H1 (cell line): ENCODE measurements around the gene ESRRB. TPM values are rescaled to one million over a fixed set of nuclear protein-coding genes. Genes with fewer than 3 reads are reported as not detected.
A peak's percentile ranks its signal among the peaks of the same experiment; 100 is the strongest.

ENCODE experiments used
- CTCF ChIA-PET: fragments of 300-600 bp; sonication (Branson Sonifier 250); formaldehyde crosslinking; loops from one replicate; lab custom pipeline; 2021; ENCODE audit not compliant: partially characterized antibody; lab: Charles Lee
- POLR2A ChIA-PET: fragments of 300-600 bp; sonication (Branson Sonifier 250); formaldehyde crosslinking; loops from one replicate; lab custom pipeline; 2021; ENCODE audit warnings: inconsistent platforms; ENCODE audit not compliant: partially characterized antibody; lab: Charles Lee
- DNase-seq, 2 experiments: peaks; one replicate each; pipeline versions ENCODE4 v3.0.0 to v3.0.0-alpha.2; 2010 to 2022; ENCODE audit warnings: low spot score in 2 of 2, low read depth in 1 of 2, mixed read lengths in 1 of 2
- FAIRE-seq: peaks from 2 replicates; lab custom pipeline; 2011; peaks lifted over from hg19 to GRCh38; lab: Jason Lieb, UNC
- H2AFZ ChIP-seq: 2 replicates; pipeline ENCODE4 v1.8.1; 2012; ENCODE audit warnings: low read length, inconsistent platforms
- H2AK5ac ChIP-seq: 2 replicates; pipeline ENCODE4 v1.6.1; 2013; ENCODE audit warnings: low read depth, low read length
- H2BK120ac ChIP-seq: replicated peaks from 2 replicates; pipeline ENCODE3; 2013; ENCODE audit warnings: low read depth, low read length, inconsistent platforms
- H2BK12ac ChIP-seq: 2 replicates; pipeline ENCODE4 v1.6.1; 2013; ENCODE audit warnings: low read depth, low read length
- H2BK15ac ChIP-seq: 2 replicates; pipeline ENCODE4 v1.6.1; 2013; ENCODE audit warnings: low read length
- H2BK20ac ChIP-seq: 2 replicates; pipeline ENCODE4 v1.6.1; 2013; ENCODE audit warnings: low read length
- H2BK5ac ChIP-seq: 2 replicates; pipeline ENCODE4 v1.6.1; 2013; ENCODE audit warnings: low read depth, low read length
- H3K14ac ChIP-seq: 2 replicates; pipeline ENCODE4 v1.6.1; 2013; ENCODE audit warnings: inconsistent platforms; ENCODE audit not compliant: insufficient read length
- H3K18ac ChIP-seq: 2 replicates; pipeline ENCODE4 v1.6.1; 2013; ENCODE audit warnings: low read length; ENCODE audit errors: extremely low read depth
- H3K23ac ChIP-seq: 2 replicates; pipeline ENCODE4 v1.6.1; 2013; ENCODE audit warnings: inconsistent platforms; ENCODE audit not compliant: insufficient read length
- H3K23me2 ChIP-seq: 2 replicates; pipeline ENCODE4 v1.6.1; 2013; ENCODE audit warnings: low read depth, low read length
- H3K27ac ChIP-seq: 2 replicates; pipeline ENCODE4 v1.6.1; 2011; ENCODE audit warnings: low read depth, low read length, inconsistent platforms
- H3K27me3 ChIP-seq, 4 experiments: replicated peaks in 1 of 4; 1 replicate in 1 of 4; 2 replicates in 3 of 4; pipeline versions ENCODE4 v1.6.1 to v1.8.1; 2011 to 2013; ENCODE audit warnings: low read length in 3 of 4, mild to moderate bottlenecking in 3 of 4, inconsistent platforms in 2 of 4, mixed read lengths in 2 of 4, moderate library complexity in 1 of 4; ENCODE audit not compliant: control insufficient read depth in 3 of 4, insufficient read depth in 3 of 4; ENCODE audit errors: extremely low read depth in 1 of 4
- H3K36me3 ChIP-seq, 4 experiments: 2 replicates each; pipeline versions ENCODE4 v1.6.1 to v1.8.1; 2011 to 2013; ENCODE audit warnings: mild to moderate bottlenecking in 4 of 4, low read length in 3 of 4, moderate library complexity in 2 of 4, control low read depth in 1 of 4, inconsistent platforms in 1 of 4; ENCODE audit not compliant: insufficient read depth in 4 of 4, control insufficient read depth in 2 of 4
- H3K4ac ChIP-seq: replicated peaks from 2 replicates; pipeline ENCODE3; 2013; ENCODE audit warnings: low read length, low read depth, mixed read lengths, inconsistent platforms; ENCODE audit not compliant: insufficient read length
- H3K4me1 ChIP-seq, 4 experiments: replicated peaks in 1 of 4; 1 replicate in 1 of 4; 2 replicates in 3 of 4; pipeline versions ENCODE4 v1.6.1 to v1.8.1; 2011 to 2013; ENCODE audit warnings: low read length in 3 of 4, inconsistent platforms in 2 of 4, mixed read lengths in 1 of 4; ENCODE audit not compliant: insufficient read depth in 4 of 4, control insufficient read depth in 3 of 4
- H3K4me2 ChIP-seq, 2 experiments: 2 replicates each; pipeline versions ENCODE4 v1.6.1 to v1.8.1; 2011 to 2013; ENCODE audit warnings: low read depth in 2 of 2, low read length in 2 of 2, control low read depth in 1 of 2, inconsistent platforms in 1 of 2, mild to moderate bottlenecking in 1 of 2; ENCODE audit not compliant: insufficient read depth in 1 of 2
- H3K4me3 ChIP-seq, 4 experiments: fragments of 200-600, 300-600 bp in 1 of 4; sonication (generic), shearing (Covaris generic), sonication (Bioruptor Twin) in 1 of 4; 2 replicates each; pipeline versions ENCODE4 v1.5.1 to v1.8.1; 2011 to 2016; ENCODE audit warnings: low read length in 4 of 4, low read depth in 3 of 4, control low read depth in 2 of 4, inconsistent platforms in 2 of 4, mild to moderate bottlenecking in 2 of 4, mixed read lengths in 1 of 4, moderate library complexity in 1 of 4; ENCODE audit not compliant: insufficient read depth in 2 of 4; ENCODE audit errors: extremely low read depth in 1 of 4
- H3K56ac ChIP-seq: replicated peaks from 2 replicates; pipeline ENCODE3; 2013; ENCODE audit warnings: low read depth, mild to moderate bottlenecking, mixed read lengths, low read length, inconsistent platforms; ENCODE audit not compliant: insufficient read length
- H3K79me1 ChIP-seq: 2 replicates; pipeline ENCODE4 v1.6.1; 2013; ENCODE audit warnings: low read depth, low read length, control low read depth
- H3K79me2 ChIP-seq, 2 experiments: 2 replicates each; pipeline versions ENCODE4 v1.6.1 to v1.8.1; 2012 to 2013; ENCODE audit warnings: low read length in 2 of 2, mild to moderate bottlenecking in 2 of 2, inconsistent platforms in 1 of 2; ENCODE audit not compliant: insufficient read depth in 2 of 2, control insufficient read depth in 1 of 2
- H3K9ac ChIP-seq, 4 experiments: replicated peaks in 1 of 4; 1 replicate in 1 of 4; 2 replicates in 3 of 4; pipeline versions ENCODE4 v1.6.1 to v1.8.1; 2011 to 2013; ENCODE audit warnings: low read depth in 3 of 4, low read length in 3 of 4, control low read depth in 2 of 4, mild to moderate bottlenecking in 2 of 4, moderate library complexity in 2 of 4, inconsistent platforms in 1 of 4; ENCODE audit errors: extremely low read depth in 1 of 4
- H3K9me3 ChIP-seq, 2 experiments: 2 replicates each; pipeline versions ENCODE4 v1.6.1 to v1.8.1; 2012 to 2013; ENCODE audit warnings: mild to moderate bottlenecking in 2 of 2, moderate library complexity in 2 of 2, control low read depth in 1 of 2, inconsistent platforms in 1 of 2, low read depth in 1 of 2, low read length in 1 of 2, mixed read lengths in 1 of 2; ENCODE audit not compliant: insufficient read depth in 2 of 2
- H4K20me1 ChIP-seq, 2 experiments: replicated peaks in 1 of 2; 2 replicates each; pipeline versions ENCODE3 to v1.8.1; 2011 to 2013; ENCODE audit warnings: inconsistent platforms in 2 of 2, low read length in 2 of 2, mild to moderate bottlenecking in 1 of 2; ENCODE audit not compliant: insufficient read depth in 2 of 2, control insufficient read depth in 1 of 2
- H4K5ac ChIP-seq: 2 replicates; pipeline ENCODE4 v1.6.1; 2013; ENCODE audit warnings: low read length, low read depth, mixed read lengths, inconsistent platforms; ENCODE audit not compliant: insufficient read length
- H4K8ac ChIP-seq: 2 replicates; pipeline ENCODE4 v1.8.0; 2013; ENCODE audit warnings: mild to moderate bottlenecking, moderate library complexity, low read length, inconsistent platforms; ENCODE audit not compliant: insufficient read depth; ENCODE audit errors: extremely low read depth
- H4K91ac ChIP-seq: replicated peaks from 2 replicates; pipeline ENCODE3; 2013; ENCODE audit warnings: low read length, mixed read lengths, inconsistent platforms; ENCODE audit not compliant: insufficient read length
- CBX5 ChIP-seq: fragments of 300-800, 300-1000 bp; sonication (generic); IDR thresholded peaks from 2 replicates; pipeline ENCODE4 v1.7.1; 2016; ENCODE audit warnings: antibody characterized with exemption, low read length, low read depth
- CEBPB ChIP-seq: IDR thresholded peaks from 2 replicates; pipeline ENCODE4 v1.6.1; 2012; ENCODE audit warnings: low read depth, low read length
- CTBP2 ChIP-seq: IDR thresholded peaks from 2 replicates; pipeline ENCODE4 v1.7.0; 2011; ENCODE audit warnings: borderline replicate concordance, mild to moderate bottlenecking, moderate library complexity, mixed read lengths, low read length; ENCODE audit not compliant: insufficient read depth, insufficient read length
- EZH2 ChIP-seq: fragments of 200-600 bp; sonication (generic); IDR thresholded peaks from 2 replicates; pipeline ENCODE4 v1.7.1; 2012; ENCODE audit warnings: low read depth, mild to moderate bottlenecking, moderate library complexity, low read length, inconsistent platforms; ENCODE audit not compliant: severe bottlenecking
- GTF2F1 ChIP-seq: IDR thresholded peaks from 2 replicates; pipeline ENCODE4 v1.6.1; 2012; ENCODE audit warnings: low read depth, low read length, improper control_type of control experiment, borderline replicate concordance
- KDM1A ChIP-seq: fragments of 200-600, 300-600 bp; sonication (generic); IDR thresholded peaks from 2 replicates; pipeline ENCODE4 v1.7.1; 2016; ENCODE audit warnings: mild to moderate bottlenecking, low read length, borderline replicate concordance
- NRF1 ChIP-seq: IDR thresholded peaks from 2 replicates; pipeline ENCODE4 v1.6.1; 2011; ENCODE audit warnings: mild to moderate bottlenecking, low read depth, low read length, improper control_type of control experiment
- SP4 ChIP-seq: IDR thresholded peaks from 2 replicates; pipeline ENCODE4 v1.6.1; 2012; ENCODE audit warnings: low read length, inconsistent platforms
- WGBS, 2 experiments: shearing (Covaris generic) in 1 of 2; methylation state at CpG; one replicate each; pipeline versions ENCODE4 v1.1.6 to v1.1.7; 2013 to 2015; ENCODE audit warnings: low lambda C conversion rate in 2 of 2, mixed read lengths in 2 of 2, inconsistent platforms in 1 of 2, low coverage in 1 of 2, missing lambda C conversion rate in 1 of 2; ENCODE audit not compliant: insufficient replicate concordance in 2 of 2, insufficient coverage in 1 of 2, insufficient read length in 1 of 2; ENCODE audit errors: extremely low coverage in 1 of 2, missing lambda C conversion rate in 1 of 2; 5-methylcytosine and 5-hydroxymethylcytosine counted together
- polyA plus RNA-seq, 7 experiments: library from polyadenylated mRNA; depleted of rRNA in 3 of 7; stranded (reverse) in 5 of 7; unstranded in 2 of 7; fragments of >200 nt in 5 of 7; fragments of 200-250 nt in 2 of 7; gene quantifications; 1 replicate in 5 of 7; 2 replicates in 1 of 7; 4 replicates in 1 of 7; pipeline versions ENCODE4 v1.2.1 to v1.2.3, GENCODE V29; 2011 to 2013; ENCODE audit warnings: missing spikeins in 2 of 7, mixed read lengths in 2 of 7
- total RNA-seq: library from RNA; stranded (reverse); fragmentation: NEBNext Ultra II Directional; extraction: Animal tissue kit (Norgen Biotek cat#: 25700); gene quantifications from 2 replicates; pipeline ENCODE4 v1.2.1, GENCODE V29; 2021

Gene ESRRB
- total and polyA plus RNA-seq, 2 of the 8 experiments (the other 6 are each of a cell fraction or from before 2014, with no cell fraction given), result 0.29 to 0.45 TPM

- CTCF ChIA-PET, result interaction anchor here (0.6 to 1.5 kb wide), 6 partner anchors 9 to 98 kb away, joined by 3 to 6 read pairs (median 3); no protein-coding TSS in a partner anchor
Measured at GRCh38 chr14:76421662-76422061, 45.7 kb downstream of the ESRRB start.

More at GRCh38 chr14:76421662-76422061, 45.7 kb downstream of the ESRRB start:
- H2BK15ac ChIP-seq, result 0 out of 2 replicates have a peak overlapping the region, but pooled peaks have one; percentile 6
- TF ChIP-seq KDM1A (no peak), CTBP2 (no peak), CBX5 (no peak), SP4 (no peak), EZH2 (no peak), NRF1 (no peak), CEBPB (0 out of 2 replicates have a peak, but pooled peaks have one; percentile 6), GTF2F1 (no peak)
- H3K23me2 ChIP-seq, result no peaks in the 10 kb centered on the region; the same call in 1 of the 2 replicates
- no peak overlapping the region; the same call in 1 of the 2 replicates for H4K8ac ChIP-seq
- H3K14ac ChIP-seq, result no peak overlapping the region
- H3K56ac ChIP-seq, result no peak overlapping the region
- H3K79me2 ChIP-seq, result no peaks in the 10 kb centered on the region
- no peak overlapping the region for H3K9ac ChIP-seq
- 0 out of 2 replicates have a peak overlapping the region, but pooled peaks have one; percentile 24 for H2BK20ac ChIP-seq
- H3K23ac ChIP-seq, result no peak overlapping the region
- no peak overlapping the region for H4K5ac ChIP-seq
- no peaks in the 10 kb centered on the region for H4K20me1 ChIP-seq
- no peak overlapping the region for H3K27ac ChIP-seq
- peak overlapping the region in 1 of 2 experiments; percentile 11; a peak in 2 of 4 replicates for H3K4me2 ChIP-seq
- peaks cover 3 to 11% (median 7%) of the 10 kb centered on the region in 4 experiments; a peak in 6 of 7 replicates for H3K4me1 ChIP-seq
- H2AK5ac ChIP-seq, result no peak overlapping the region
- H2AFZ ChIP-seq, result no peak overlapping the region
- no peak overlapping the region for H4K91ac ChIP-seq
- no peak overlapping the region for H2BK5ac ChIP-seq
- no peak overlapping the region for H3K4ac ChIP-seq
- POLR2A ChIA-PET, result interaction anchor here (1.2 kb wide), 1 partner anchor 9 kb away, joined by 3 read pairs; no protein-coding TSS in a partner anchor
- DNase-seq (peak in 1 of 2 experiments; percentile 52), FAIRE-seq (peak; percentile 74)
- H3K4me3 ChIP-seq, result no peak overlapping the region
- no peak overlapping the region; the same call in 1 of the 2 replicates for H3K18ac ChIP-seq
- H3K9me3 ChIP-seq, result peaks cover 0 to 5% of the 10 kb centered on the region in 2 experiments; a peak in 1 of 4 replicates
- H3K79me1 ChIP-seq, result no peaks in the 10 kb centered on the region
- H2BK120ac ChIP-seq, result no peak overlapping the region
- 37% methylated on average over 4 of the region's 4 CpGs; no CpG with 5 or more reads in 1 of the 2 experiments for WGBS, 2 experiments
- 0 out of 2 replicates have a peak overlapping the region, but pooled peaks have one; percentile 5 for H2BK12ac ChIP-seq
- H3K36me3 ChIP-seq, result no peaks in the 10 kb centered on the region
- no peaks in the 10 kb centered on the region for H3K27me3 ChIP-seq
